ENCODE results near the gene REG1A.

- TF ChIP-seq LEF1 (IDR thresholded peaks at IDR 0.05; ENCODE audit: borderline replicate concordance): no peak
- no peak for TF ChIP-seq TARDBP (IDR thresholded peaks at IDR 0.05)
- no peak for TF ChIP-seq ZNF384 (IDR thresholded peaks at IDR 0.05)
- TF ChIP-seq SUZ12 (IDR thresholded peaks at IDR 0.05): no peak
- TF ChIP-seq FOXM1 (IDR thresholded peaks at IDR 0.05; ENCODE audit: borderline replicate concordance): no peak
- TF ChIP-seq FOXK2 (IDR thresholded peaks at IDR 0.05): no peak
- TF ChIP-seq, protein P1, sequence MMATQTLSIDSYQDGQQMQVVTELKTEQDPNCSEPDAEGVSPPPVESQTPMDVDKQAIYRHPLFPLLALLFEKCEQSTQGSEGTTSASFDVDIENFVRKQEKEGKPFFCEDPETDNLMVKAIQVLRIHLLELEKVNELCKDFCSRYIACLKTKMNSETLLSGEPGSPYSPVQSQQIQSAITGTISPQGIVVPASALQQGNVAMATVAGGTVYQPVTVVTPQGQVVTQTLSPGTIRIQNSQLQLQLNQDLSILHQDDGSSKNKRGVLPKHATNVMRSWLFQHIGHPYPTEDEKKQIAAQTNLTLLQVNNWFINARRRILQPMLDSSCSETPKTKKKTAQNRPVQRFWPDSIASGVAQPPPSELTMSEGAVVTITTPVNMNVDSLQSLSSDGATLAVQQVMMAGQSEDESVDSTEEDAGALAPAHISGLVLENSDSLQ (IDR thresholded peaks at IDR 0.05): no peak
- no peak for TF ChIP-seq BHLHE40 (IDR thresholded peaks at IDR 0.05; ENCODE audit: borderline replicate concordance)
- no peak for TF ChIP-seq L3MBTL2 (conservative IDR thresholded peaks at IDR 0.05)
- no peak for TF ChIP-seq ELF4 (IDR thresholded peaks at IDR 0.05)
These were observed 34.9 kb upstream of the REG1A start for GRCh38 chr2:79085382-79085781.
